Measurements from ENCODE around the gene ZIK1. TPM values are rescaled to one million over a fixed set of nuclear protein-coding genes. Genes with fewer than 3 reads are reported as not detected.
A peak's percentile ranks its signal among the peaks of the same experiment; 100 is the strongest.

Gene ZIK1
- total RNA-seq, 4 donors from 2014 or later = 0.54 to 6.6 (median 1.9) TPM

- TF ChIP-seq, protein P1, sequence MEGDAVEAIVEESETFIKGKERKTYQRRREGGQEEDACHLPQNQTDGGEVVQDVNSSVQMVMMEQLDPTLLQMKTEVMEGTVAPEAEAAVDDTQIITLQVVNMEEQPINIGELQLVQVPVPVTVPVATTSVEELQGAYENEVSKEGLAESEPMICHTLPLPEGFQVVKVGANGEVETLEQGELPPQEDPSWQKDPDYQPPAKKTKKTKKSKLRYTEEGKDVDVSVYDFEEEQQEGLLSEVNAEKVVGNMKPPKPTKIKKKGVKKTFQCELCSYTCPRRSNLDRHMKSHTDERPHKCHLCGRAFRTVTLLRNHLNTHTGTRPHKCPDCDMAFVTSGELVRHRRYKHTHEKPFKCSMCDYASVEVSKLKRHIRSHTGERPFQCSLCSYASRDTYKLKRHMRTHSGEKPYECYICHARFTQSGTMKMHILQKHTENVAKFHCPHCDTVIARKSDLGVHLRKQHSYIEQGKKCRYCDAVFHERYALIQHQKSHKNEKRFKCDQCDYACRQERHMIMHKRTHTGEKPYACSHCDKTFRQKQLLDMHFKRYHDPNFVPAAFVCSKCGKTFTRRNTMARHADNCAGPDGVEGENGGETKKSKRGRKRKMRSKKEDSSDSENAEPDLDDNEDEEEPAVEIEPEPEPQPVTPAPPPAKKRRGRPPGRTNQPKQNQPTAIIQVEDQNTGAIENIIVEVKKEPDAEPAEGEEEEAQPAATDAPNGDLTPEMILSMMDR (IDR thresholded peaks at IDR 0.05) = no peak
- no peak for TF ChIP-seq POLR2A (IDR thresholded peaks at IDR 0.05)
- no peak overlapping the region for H3K4me3 ChIP-seq
- H3K36me3 ChIP-seq = peaks cover 0 to 19% (median 0%) of the 10 kb centered on the region in 3 donors
- no peak for DNase-seq
- H3K4me1 ChIP-seq = peaks cover 0 to 6% (median 0%) of the 10 kb centered on the region in 4 donors
- no peak overlapping the region for H3K27ac ChIP-seq
- peaks cover 0 to 30% (median 12%) of the 10 kb centered on the region in 4 donors for H3K9me3 ChIP-seq
- no peaks in the 10 kb centered on the region for H3K27me3 ChIP-seq
Observed at GRCh38 chr19:57611113-57611512, 27.2 kb downstream of the ZIK1 start.

DNA sequence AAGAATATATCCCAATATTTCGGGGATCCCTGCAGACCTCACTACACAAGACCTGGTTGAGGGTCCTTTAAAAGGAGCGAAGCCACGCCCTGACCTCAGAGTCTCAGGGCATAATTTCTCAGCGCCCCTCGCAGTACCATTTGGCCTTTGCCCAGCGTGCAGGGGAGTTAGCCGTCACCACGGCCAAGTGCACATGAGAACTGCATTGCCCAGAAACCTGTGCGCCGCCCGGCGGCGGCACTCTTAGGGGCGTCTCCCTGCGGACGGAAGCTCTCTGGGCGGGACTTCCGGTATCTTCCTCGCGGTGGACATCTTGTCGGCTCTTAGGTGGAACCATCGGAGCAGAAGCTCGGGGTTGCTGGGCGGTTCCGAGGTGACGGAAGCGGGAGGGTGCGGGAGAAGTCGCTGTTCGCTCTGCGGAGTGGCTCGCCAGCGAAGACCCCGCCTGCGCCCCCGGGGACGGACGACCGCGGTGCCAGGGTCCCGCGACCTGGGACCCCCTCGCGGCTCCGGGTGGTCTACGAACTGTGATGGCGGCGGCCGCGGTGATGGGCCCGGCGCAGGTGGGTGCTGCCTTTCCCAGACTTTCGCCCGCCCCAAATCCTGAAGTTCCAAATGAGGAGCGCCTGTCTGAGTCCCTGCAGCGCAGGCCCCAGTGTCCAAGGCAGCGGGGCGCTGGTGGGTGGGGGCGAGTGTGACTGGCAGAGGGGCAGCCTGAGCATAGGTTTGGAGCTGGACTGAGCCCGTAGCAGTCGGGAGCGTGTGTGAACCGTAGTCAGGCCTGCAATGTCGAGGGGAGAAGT lies 30.2 kb downstream of the ZIK1 start, which contains the start of gene ZNF134:
ZNF134 (plus strand) TSS at position 302 of the 803 bp plus-strand sequence. CDS start 5,227 bp downstream, outside the sequence.
- H3K36me3 ChIP-seq = peaks cover 0 to 39% (median 0%) of the 10 kb centered on the region in 3 donors
- TF ChIP-seq, protein P1 (IDR thresholded peaks at IDR 0.05) = peak in 2 of 6 experiments; percentile 20 to 40
- no peak for TF ChIP-seq POLR2A (IDR thresholded peaks at IDR 0.05)
- peaks cover 0 to 6% (median 0%) of the 10 kb centered on the region in 4 donors for H3K4me1 ChIP-seq
- peaks cover 0 to 44% (median 24%) of the 10 kb centered on the region in 4 donors for H3K9me3 ChIP-seq
- H3K27me3 ChIP-seq = no peaks in the 10 kb centered on the region
- H3K4me3 ChIP-seq = peak within 1 kb of the TSS; percentile 91 to 97 (median 94)
- peak within 1 kb of the TSS; percentile 49 to 74 (median 62) for H3K27ac ChIP-seq
- DNase-seq = peak; percentile 89 to 97 (median 91)

DNA sequence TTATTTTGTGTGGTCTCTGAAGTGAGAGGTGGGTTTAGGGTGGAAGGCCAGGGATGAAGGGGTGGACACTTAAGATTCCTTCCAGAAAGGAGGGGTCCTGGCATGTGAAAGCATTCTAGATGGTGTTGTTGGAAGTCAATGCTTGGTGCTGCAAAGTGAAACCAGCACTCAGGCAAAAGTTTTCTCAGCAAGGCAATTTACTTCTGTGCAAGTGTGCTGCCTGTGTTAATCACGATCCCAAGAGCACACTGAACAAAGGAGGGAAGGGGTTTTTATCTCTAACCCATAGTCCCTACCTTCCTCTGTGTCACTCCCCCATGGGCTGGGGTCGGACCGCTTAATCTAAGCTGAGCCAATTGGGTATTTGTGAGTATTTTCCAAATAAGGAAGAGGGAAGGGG lies 31.4 kb downstream of the ZIK1 start:
- TF ChIP-seq POLR2A (IDR thresholded peaks at IDR 0.05) = no peak
- TF ChIP-seq, protein P1 (IDR thresholded peaks at IDR 0.05) = no peak
- Histone ChIP-seq H3K27ac (no peak overlapping the region), H3K27me3 (no peaks in the 10 kb centered on the region), H3K9me3 (peaks cover 0 to 56% (median 35%) of the 10 kb centered on the region in 4 donors), H3K4me3 (peak overlapping the region in 1 of 4 donors; percentile 95), H3K4me1 (peaks cover 0 to 6% (median 0%) of the 10 kb centered on the region in 4 donors), H3K36me3 (peaks cover 0 to 51% (median 8%) of the 10 kb centered on the region in 3 donors)
- DNase-seq = no peak

DNA sequence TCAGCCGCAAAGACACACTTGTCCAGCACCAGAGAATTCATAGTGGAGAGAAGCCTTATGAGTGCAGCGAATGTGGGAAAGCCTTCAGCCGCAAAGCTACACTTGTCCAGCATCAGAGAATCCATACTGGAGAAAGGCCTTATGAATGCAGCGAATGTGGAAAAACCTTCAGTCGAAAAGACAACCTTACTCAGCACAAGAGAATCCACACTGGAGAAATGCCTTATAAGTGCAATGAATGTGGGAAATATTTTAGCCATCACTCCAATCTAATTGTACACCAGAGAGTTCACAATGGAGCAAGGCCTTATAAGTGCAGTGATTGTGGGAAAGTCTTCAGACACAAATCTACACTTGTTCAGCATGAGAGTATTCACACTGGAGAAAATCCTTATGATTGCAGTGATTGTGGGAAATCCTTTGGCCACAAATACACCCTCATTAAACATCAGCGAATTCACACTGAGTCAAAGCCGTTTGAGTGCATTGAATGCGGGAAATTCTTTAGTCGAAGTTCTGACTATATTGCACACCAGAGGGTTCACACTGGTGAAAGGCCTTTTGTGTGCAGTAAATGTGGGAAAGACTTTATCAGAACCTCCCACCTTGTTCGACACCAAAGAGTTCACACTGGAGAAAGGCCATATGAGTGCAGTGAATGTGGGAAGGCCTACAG lies 36.9 kb downstream of the ZIK1 start:
- DNase-seq = no peak
- peaks cover 0 to 97% (median 52%) of the 10 kb centered on the region in 4 donors for H3K9me3 ChIP-seq
- no peak overlapping the region for H3K27ac ChIP-seq
- no peaks in the 10 kb centered on the region for H3K4me1 ChIP-seq
- TF ChIP-seq POLR2A (IDR thresholded peaks at IDR 0.05) = no peak
- TF ChIP-seq, protein P1 (IDR thresholded peaks at IDR 0.05) = no peak
- peaks cover 0 to 73% (median 12%) of the 10 kb centered on the region in 3 donors for H3K36me3 ChIP-seq
- no peaks in the 10 kb centered on the region for H3K27me3 ChIP-seq
- no peak overlapping the region for H3K4me3 ChIP-seq

- Histone ChIP-seq H3K4me3 (no peak overlapping the region), H3K4me1 (no peaks in the 10 kb centered on the region), H3K27ac (no peak overlapping the region), H3K9me3 (peaks cover 0 to 89% (median 42%) of the 10 kb centered on the region in 4 donors), H3K36me3 (peaks cover 0 to 51% (median 12%) of the 10 kb centered on the region in 3 donors), H3K27me3 (no peaks in the 10 kb centered on the region)
- TF ChIP-seq, protein P1 (IDR thresholded peaks at IDR 0.05) = no peak
- no peak for TF ChIP-seq POLR2A (IDR thresholded peaks at IDR 0.05)
- DNase-seq = no peak
Observed at GRCh38 chr19:57623091-57623490, 39.1 kb downstream of the ZIK1 start.

Data from Peyer's patch (tissue), 4 donors.